OCI-LY3 (cell line): ENCODE data around the gene LYPD5.
A peak's percentile ranks its signal among the peaks of the same experiment; 100 is the strongest.

Experiments
- H2AFZ ChIP-seq: fragments of 200-600, 300-600 bp; shearing (Covaris generic); 2 replicates; pipeline ENCODE4 v1.6.0; 2014; ENCODE audit warnings: antibody characterized with exemption, low read depth, low read length
- H3K27ac ChIP-seq: fragments of 200-600, 300-600 bp; sonication (generic); 2 replicates; pipeline ENCODE4 v1.5.1; 2014; ENCODE audit warnings: mild to moderate bottlenecking, low read length, moderate library complexity, mixed read lengths
- H3K27me3 ChIP-seq: fragments of 200-600, 300-600 bp; sonication (generic); 2 replicates; pipeline ENCODE4 v1.6.1; 2014; ENCODE audit warnings: low read depth, low read length, mixed read lengths
- H3K36me3 ChIP-seq: fragments of 200-600, 300-600 bp; sonication (generic); replicated peaks from 2 replicates; pipeline ENCODE3; 2014; ENCODE audit warnings: low read depth, low read length, mixed read lengths
- H3K4me1 ChIP-seq: fragments of 300-600, 200-600 bp; sonication (generic); 2 replicates; pipeline ENCODE4 v1.6.1; 2014; ENCODE audit warnings: low read length, mixed read lengths
- H3K4me2 ChIP-seq: fragments of 200-600, 300-600 bp; sonication (generic); 2 replicates; pipeline ENCODE4 v1.6.1; 2014; ENCODE audit warnings: low read length, mixed read lengths
- H3K4me3 ChIP-seq: fragments of 300-600, 200-600 bp; sonication (generic); 2 replicates; pipeline ENCODE4 v1.5.1; 2014; ENCODE audit warnings: antibody characterized with exemption, mild to moderate bottlenecking, low read length, moderate library complexity
- H3K79me2 ChIP-seq: fragments of 300-600, 200-600 bp; shearing (Covaris generic); 2 replicates; pipeline ENCODE4 v1.6.1; 2014; ENCODE audit warnings: mild to moderate bottlenecking, low read length, mixed read lengths
- H3K9ac ChIP-seq: fragments of 300-600, 200-600 bp; shearing (Covaris generic); 2 replicates; pipeline ENCODE4 v1.6.0; 2014; ENCODE audit warnings: mild to moderate bottlenecking, low read length, moderate library complexity
- H3K9me3 ChIP-seq: fragments of 200-600, 300-600 bp; shearing (Covaris generic); 2 replicates; pipeline ENCODE4 v1.6.1; 2014; ENCODE audit warnings: low read length, mixed read lengths; ENCODE audit not compliant: insufficient read depth
- H4K20me1 ChIP-seq: fragments of 200-600, 300-600 bp; sonication (generic); 2 replicates; pipeline ENCODE4 v1.6.1; 2016; ENCODE audit warnings: low read length, mixed read lengths; ENCODE audit not compliant: insufficient read depth
- CTCF ChIP-seq: fragments of 200-600, 300-600 bp; sonication (generic); IDR thresholded peaks from 2 replicates; pipeline ENCODE4 v1.5.1; 2014; ENCODE audit warnings: antibody characterized with exemption, low read length, low read depth
- EZH2phosphoT487 ChIP-seq: fragments of 200-600 bp; shearing (Covaris generic); IDR thresholded peaks from 2 replicates; pipeline ENCODE4 v1.6.1; 2018; ENCODE audit warnings: antibody characterized with exemption, mixed run types, low read depth

The LYPD5 gene

GRCh38 chr19:43751466-43752220 is 50.6 kb downstream of the LYPD5 start:
- no peaks in the 10 kb centered on the region for H3K27me3 ChIP-seq
- peak overlapping the region; percentile 18; the same call in 1 of the 2 replicates for H3K27ac ChIP-seq
- TF ChIP-seq CTCF: no peak
- no peak for TF ChIP-seq EZH2phosphoT487
- peaks cover 60% of the 10 kb centered on the region for H3K36me3 ChIP-seq
- H4K20me1 ChIP-seq: no peaks in the 10 kb centered on the region
- H3K9me3 ChIP-seq: no peaks in the 10 kb centered on the region
- no peak overlapping the region for H2AFZ ChIP-seq
- no peak overlapping the region for H3K4me2 ChIP-seq
- H3K4me1 ChIP-seq: peaks cover 69% of the 10 kb centered on the region
- H3K9ac ChIP-seq: no peak overlapping the region
- no peak overlapping the region for H3K4me3 ChIP-seq
- peaks cover 33% of the 10 kb centered on the region for H3K79me2 ChIP-seq

GRCh38 chr19:43749898-43750297 is 52.3 kb downstream of the LYPD5 start:
- peaks cover 70% of the 10 kb centered on the region for H3K4me1 ChIP-seq
- H3K4me3 ChIP-seq: no peak overlapping the region
- peaks cover 63% of the 10 kb centered on the region for H3K36me3 ChIP-seq
- H3K27ac ChIP-seq: peak overlapping the region; percentile 2; the same call in 1 of the 2 replicates
- no peaks in the 10 kb centered on the region for H3K9me3 ChIP-seq
- no peak overlapping the region for H3K9ac ChIP-seq
- H3K4me2 ChIP-seq: no peak overlapping the region
- H3K79me2 ChIP-seq: peaks cover 19% of the 10 kb centered on the region
- no peaks in the 10 kb centered on the region for H4K20me1 ChIP-seq
- H2AFZ ChIP-seq: no peak overlapping the region
- no peak for TF ChIP-seq EZH2phosphoT487
- TF ChIP-seq CTCF: no peak
- H3K27me3 ChIP-seq: no peaks in the 10 kb centered on the region

GRCh38 chr19:43749152-43749551 is 53.1 kb downstream of the LYPD5 start:
- H3K4me2 ChIP-seq: peak overlapping the region; percentile 54
- H3K27ac ChIP-seq: peak overlapping the region; percentile 66
- H3K36me3 ChIP-seq: peaks cover 71% of the 10 kb centered on the region
- H3K9me3 ChIP-seq: no peaks in the 10 kb centered on the region
- H3K4me1 ChIP-seq: peaks cover 74% of the 10 kb centered on the region
- H2AFZ ChIP-seq: no peak overlapping the region
- H3K27me3 ChIP-seq: no peaks in the 10 kb centered on the region
- H3K4me3 ChIP-seq: peak overlapping the region; percentile 25; the same call in 1 of the 2 replicates
- TF ChIP-seq EZH2phosphoT487 (no peak), CTCF (no peak)
- H4K20me1 ChIP-seq: no peaks in the 10 kb centered on the region
- H3K9ac ChIP-seq: peak overlapping the region; percentile 56; the same call in 1 of the 2 replicates
- peaks cover 19% of the 10 kb centered on the region for H3K79me2 ChIP-seq

- no peak for TF ChIP-seq EZH2phosphoT487
- Histone ChIP-seq H3K9me3 (no peaks in the 10 kb centered on the region), H3K4me2 (peak overlapping the region; percentile 54)
These were observed 53.6 kb downstream of the LYPD5 start for GRCh38 chr19:43748685-43749084.

More at GRCh38 chr19:43748685-43749084, 53.6 kb downstream of the LYPD5 start:
- H3K9ac ChIP-seq: peak overlapping the region; percentile 56; the same call in 1 of the 2 replicates
- no peaks in the 10 kb centered on the region for H3K27me3 ChIP-seq
- H3K4me3 ChIP-seq: peak overlapping the region; percentile 25; the same call in 1 of the 2 replicates
- peaks cover 19% of the 10 kb centered on the region for H3K79me2 ChIP-seq
- no peaks in the 10 kb centered on the region for H4K20me1 ChIP-seq
- H2AFZ ChIP-seq: no peak overlapping the region
- peaks cover 74% of the 10 kb centered on the region for H3K4me1 ChIP-seq
- peak overlapping the region; percentile 66 for H3K27ac ChIP-seq
- H3K36me3 ChIP-seq: peaks cover 76% of the 10 kb centered on the region
